GM21360 (cell line): ENCODE measurements around the gene UNC5C.

Experiments used
- ATAC-seq: cut with Tn5 transposase; IDR thresholded peaks from one replicate; pipeline ENCODE4 v1.9.1; 2021; ENCODE audit warnings: mild to moderate bottlenecking, moderate library complexity; ENCODE audit not compliant: unreplicated experiment

The UNC5C gene

DNA sequence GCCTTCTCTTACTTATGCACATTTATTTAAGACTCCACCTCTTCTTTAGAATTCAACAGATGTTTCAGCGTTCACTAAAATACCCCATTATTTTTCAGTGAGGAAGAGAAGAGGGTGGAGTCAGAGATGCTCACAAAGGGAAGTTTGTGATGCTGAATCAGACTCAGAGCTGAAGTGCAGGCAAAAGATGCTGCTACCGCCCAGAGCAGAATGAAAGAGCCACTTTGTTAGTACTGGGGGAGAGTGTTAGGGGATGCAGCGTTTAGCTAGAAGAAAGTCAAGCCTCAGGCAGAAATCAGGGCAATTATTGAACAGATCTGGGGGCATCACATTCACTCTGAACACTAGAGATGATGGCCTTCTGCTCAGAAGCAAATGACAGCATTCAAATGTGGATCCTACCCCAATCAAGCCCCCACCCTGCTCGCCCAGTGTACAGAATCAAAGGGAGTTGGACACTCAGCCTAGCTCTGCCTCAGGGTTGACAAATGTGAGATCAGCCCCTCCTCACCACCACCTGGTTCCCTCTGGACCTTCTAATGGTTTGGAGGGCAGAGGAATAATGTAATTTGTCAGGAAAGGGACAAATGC, 138.3 kb downstream of the UNC5C start:
- no peak for ATAC-seq

DNA sequence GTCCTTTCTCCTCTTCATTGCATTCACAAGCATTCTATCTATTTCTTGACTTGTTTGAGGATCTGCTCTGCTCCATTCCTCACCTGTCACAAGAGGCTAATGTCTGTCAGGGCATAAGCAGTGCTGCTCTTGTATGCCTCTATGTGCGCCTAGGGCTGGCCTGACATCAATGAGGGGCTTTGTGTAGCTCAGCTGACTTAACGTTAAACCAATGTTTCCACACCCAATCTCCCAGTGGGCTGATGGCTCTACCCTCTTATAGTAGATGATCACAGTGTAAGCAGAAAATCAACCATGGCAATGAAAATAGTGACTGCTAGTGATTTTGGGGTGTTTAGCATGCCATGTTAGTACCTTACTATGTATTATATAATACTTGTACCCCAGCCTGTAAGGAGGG, 139.0 kb downstream of the UNC5C start:
- no peak for ATAC-seq

DNA sequence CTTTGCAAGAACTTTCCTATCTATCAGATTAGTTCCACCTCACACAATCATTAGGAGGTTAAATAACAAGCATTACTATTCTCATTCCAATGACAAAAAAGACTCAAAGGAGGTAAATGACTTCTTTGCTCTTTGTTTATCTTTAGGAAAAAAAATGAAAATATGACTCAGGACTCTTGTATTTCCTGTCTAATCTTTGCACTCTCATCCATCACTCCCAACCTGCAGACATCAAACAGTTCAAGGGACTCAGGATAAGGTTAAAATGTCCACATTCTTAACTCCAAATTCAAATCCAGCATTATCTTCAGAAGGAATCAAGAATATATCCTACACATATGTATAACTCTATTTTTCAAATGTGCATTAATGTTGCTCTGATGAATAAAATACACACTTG, 139.6 kb downstream of the UNC5C start:
- no peak for ATAC-seq

DNA sequence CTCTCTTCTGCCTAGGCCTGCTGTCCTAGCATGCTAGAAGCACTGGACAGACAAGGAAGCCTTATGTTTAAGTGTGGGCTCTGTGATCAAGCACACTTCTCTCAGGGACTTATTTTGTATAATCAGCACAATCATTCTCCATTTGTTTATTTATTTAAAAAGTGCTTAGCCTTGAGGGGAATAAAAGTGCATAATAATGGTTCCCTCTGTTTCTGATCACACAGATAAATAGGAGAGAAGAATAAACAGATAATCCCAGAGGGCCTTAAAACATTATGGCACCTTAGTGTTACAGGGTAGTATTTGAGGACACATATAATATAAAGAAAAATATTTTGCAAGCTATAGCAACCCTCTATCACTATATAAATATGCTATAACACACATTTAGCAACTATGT, 146.5 kb downstream of the UNC5C start:
- no peak for ATAC-seq

DNA sequence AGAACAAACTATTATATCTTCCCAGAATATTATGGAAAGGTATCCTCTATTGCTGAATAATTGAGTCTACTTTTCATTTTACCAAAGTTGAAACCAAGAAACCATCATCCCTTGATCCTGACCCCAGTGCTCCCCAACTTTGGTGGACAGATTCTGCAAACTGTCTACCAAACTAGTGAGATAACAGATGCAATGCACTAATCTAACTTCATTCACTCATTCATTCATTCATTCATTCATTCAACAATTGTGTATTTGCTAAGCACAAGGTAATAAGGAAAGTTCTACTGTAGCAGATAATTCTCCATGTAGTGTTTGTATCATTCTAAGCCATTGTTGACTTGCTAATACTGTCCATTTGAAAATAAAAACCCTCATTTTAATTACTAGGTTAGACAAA, 150.6 kb downstream of the UNC5C start:
- ATAC-seq = no peak

DNA sequence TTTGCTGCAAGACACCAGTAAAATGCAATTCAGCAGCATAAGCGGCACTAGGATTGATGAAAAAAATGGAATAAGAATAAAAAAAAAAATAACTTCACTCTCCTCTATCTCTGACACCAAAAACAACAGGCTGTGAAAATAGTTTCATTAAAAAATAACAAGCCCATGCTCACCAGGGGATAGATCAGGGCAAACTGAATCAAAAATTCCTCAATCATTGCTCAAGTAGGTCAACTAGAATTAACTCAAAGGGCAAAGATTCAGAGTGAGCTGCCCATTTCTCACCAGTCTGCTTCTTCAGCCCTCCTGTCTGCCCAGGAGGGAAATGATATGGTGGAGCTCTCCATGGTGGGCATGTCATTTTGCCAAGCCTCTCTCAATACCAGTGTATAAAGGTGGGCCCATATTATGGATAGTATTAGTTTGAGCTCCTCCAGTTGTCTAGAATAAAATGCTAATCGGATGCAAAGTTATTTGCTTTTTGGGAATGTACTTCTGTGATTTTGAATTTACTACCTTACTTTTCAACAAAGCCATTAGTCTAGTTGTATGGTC, 153.9 kb downstream of the UNC5C start:
- no peak for ATAC-seq

DNA sequence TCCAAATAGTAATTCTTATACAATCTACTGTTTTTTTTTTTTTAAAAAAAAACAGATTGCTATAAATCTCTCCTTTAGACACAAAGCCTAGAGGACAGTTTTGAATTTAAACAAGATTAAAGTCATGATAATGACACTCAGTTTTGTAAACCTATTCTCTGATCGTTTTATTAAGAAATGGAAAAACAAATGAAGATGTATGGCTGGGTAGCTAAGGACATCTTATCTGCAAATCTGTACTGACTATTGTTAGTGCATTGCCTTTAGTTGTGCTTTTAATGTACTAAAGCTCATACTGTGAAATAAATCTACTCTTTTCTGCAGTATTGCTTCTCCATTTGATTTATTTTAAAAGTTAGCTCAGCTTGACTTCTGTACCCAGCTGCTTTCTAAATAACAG, 155.0 kb downstream of the UNC5C start:
- no peak for ATAC-seq

DNA sequence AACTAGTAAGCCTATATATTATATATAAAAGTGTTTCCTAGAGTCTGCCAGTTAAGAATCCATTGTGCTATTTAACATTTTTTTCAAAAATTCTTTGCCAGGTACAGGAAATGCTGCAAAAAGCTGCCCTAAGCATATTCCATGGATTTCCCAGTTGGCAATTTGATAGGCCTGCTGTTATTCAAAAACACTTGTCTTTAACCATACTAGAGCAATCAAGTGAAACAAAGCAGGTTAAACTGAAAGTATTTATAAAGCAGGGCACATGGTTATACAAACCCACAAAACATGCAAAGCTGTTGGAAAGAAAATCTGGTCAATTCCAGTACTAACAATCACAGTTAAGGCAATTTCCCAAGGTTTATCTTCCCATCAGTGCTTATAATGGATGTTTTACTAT, 159.9 kb downstream of the UNC5C start:
- ATAC-seq = no peak

DNA sequence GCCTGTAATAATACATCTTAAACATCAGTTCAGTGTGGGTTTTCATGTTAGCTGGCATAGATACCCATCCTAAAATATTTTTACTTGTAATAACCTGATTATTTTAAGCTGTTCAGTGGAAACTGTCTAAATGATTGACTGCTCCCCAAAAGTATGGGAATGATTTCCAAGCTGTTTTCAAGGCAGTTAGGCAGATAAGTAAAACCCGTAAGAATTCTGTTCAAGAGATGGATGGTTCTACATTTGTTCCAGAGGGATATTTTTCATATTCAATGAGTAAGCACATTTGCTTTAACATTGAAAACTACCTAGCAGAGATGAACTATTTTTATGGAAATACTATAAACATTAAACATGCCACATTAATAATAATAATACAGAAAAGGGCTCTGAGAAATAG, 161.1 kb downstream of the UNC5C start:
- ATAC-seq = no peak

DNA sequence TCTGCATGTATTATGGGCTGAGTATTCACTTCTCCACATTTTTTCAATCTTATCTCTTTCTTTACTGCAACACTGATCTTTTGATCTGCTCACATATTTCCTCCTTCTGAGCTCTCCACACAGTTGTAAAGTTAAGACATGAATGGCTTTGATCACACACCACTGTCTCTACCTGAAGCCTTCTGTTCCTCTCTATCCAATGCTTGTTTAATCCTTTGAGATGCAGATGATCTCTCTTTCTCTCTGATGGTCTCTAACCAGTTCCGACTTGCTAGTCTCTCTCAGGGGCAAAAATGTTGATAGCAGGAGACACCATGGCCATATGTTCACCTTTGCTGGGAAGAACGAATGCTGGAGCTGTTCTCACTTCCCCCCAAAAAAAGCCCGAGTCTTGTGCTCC, 162.4 kb downstream of the UNC5C start:
- no peak for ATAC-seq

DNA sequence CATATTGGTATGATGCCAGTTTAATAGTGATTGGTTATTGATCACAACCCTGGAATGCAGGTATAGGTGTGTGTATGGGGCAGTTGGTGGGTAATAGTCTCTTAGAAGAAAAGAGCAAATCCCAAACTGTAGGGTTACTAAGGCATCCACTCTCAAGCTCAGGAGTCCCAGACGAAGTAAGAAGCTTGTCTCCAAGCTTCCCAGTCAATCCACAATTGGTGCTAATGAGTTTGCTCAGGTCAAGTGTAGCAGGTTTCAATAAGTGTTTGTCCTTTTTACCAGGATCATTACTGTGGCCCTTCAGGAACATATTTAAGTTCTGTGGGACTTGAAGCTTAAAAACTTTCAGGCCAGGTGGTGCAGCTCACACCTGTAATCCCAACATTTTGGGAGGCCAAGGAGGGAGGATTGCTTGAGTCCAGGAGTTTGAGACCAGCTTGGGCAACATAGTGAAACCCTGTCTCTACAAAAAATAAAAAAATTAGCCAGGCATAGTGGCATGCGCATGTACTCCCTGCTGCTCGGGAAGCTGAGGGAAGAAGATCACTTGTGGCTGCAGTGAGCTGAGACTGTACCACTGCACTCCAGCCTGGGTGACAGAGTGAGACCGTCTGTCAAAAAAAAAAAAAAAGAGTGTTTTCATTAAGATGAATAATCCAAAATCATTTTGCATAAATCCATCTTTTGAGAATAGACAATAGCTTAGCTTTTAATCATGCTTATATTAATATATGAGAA, 166.8 kb downstream of the UNC5C start:
- no peak for ATAC-seq

DNA sequence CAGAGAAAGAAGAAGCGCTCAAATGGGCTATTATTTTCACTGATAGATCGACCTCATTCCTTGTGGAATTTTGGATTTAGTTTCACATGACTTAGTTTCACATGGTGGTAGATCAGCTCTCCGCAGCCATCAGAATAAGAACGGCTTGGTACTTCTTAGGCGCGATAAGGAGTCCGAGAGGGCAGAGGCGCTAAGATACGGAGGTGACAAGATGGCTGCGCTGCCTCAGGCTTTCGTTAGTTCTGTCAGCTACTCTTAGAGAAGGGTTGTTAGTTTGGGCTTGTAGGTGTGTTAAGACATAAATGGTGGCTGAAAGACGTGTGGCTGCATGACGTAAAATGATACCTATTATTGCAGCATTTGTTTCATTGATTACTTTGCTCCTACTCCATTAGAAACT, 169.1 kb downstream of the UNC5C start:
- ATAC-seq = no peak

DNA sequence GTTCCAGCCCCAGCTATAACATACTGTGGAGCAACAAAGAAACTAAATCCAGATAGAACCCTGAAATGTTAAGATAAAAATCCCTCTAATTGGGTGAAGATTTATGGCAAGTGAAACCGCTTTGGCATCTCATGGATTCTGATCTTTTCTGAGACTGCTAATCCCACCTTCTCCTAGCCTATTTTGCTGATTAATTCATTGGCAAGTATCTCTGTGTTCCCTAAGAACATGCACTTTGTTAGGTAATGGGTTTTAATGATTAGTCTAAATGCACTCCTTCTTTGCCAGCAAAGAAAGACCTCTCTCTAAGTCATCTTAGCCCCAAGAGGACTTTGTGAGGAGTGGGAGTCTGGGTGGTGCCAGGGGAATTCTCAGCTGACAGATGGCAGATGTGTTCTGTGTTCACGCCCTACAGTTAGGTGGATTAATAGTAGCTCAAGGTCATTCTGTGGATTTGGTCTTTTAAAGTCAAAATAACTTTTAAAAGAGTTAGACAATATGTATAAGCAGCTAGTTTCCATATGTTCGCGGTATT, 171.3 kb downstream of the UNC5C start:
- no peak for ATAC-seq

DNA sequence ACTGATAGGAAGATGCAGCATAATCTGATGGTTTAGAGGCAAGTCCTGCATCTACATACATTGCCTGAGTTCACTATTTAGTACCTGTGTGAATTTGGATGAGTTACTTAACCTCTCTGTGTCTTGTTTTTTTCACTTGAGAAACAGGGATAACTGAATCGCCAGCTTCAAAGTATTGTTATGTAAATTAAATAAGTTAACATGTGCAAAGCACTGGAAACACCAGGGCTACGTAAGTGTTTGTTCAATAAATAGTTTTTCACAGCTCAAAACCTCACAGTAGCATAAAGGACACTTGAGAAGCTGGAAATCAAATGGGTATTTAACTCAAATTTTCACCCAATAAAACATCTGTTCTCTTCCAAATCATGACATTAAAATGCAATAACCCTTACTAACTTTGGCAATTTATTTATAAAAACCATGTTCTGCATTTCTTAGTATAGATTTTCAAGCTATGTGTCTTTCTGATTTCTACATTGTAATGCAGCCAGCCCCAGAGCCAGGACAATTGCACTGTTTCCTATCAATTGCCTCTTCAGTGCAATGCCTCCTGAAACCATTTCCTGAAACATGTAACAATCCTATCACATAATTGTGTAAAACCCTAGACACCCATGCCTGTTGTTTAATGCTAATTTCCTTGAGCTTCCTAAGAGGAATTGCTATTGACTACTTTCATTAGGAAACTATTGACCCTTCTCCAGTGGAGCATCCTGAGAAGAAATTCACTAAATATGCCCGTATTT, 177.1 kb downstream of the UNC5C start:
- ATAC-seq = no peak

DNA sequence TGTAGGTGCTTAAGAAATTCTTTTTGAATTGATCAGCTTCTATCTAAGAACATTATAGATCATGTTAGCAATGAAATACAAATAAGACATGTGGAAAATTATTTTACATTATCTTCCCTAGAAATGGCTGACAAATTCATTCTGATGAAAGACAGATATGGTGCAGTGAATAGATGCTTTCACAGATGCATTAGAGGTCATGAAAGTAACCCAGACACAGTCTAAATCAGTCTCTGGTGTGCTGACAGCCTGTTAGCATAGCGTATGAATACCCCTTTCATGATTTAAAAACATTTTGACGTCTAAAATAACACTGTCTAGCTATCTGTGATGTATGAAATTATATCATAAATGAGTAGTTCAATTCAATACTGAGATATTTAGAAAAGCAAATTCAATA, 180.9 kb downstream of the UNC5C start:
- no peak for ATAC-seq

DNA sequence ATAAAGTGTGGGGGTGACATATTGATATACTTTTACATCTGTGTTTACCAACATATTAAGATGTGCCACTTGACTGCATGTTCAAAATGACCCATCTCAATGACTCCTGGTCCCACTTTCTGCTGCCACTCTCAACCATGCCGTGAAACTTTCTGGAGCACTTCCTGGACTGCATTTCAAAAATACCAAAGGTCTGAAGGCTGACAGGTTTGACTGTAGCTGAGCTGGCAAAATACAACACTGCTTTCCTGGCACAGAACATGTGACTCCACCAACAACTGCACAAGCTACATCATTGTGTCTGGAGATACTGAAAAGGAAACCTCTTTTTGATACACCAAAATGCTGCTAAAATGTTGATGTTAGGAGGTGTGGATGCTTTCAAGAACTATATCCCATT, 184.8 kb downstream of the UNC5C start:
- no peak for ATAC-seq

DNA sequence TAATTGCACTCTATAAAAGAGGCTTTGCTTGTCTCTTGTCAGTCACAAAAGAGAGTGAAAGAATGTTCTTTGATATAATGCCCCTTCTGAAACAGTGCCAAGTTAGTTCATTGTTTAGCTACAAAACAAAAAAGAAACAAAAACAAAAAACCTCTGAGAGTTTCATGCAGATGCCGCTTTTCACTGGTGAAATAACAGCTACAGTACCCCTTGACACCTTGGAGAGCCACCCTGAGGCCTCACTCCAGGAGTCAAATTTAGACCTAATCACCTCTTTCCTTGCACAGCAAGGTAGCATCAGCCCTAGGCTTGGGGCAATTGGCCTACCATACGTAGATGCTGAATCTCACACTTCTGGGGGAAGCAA, 185.2 kb downstream of the UNC5C start:
- ATAC-seq = no peak

DNA sequence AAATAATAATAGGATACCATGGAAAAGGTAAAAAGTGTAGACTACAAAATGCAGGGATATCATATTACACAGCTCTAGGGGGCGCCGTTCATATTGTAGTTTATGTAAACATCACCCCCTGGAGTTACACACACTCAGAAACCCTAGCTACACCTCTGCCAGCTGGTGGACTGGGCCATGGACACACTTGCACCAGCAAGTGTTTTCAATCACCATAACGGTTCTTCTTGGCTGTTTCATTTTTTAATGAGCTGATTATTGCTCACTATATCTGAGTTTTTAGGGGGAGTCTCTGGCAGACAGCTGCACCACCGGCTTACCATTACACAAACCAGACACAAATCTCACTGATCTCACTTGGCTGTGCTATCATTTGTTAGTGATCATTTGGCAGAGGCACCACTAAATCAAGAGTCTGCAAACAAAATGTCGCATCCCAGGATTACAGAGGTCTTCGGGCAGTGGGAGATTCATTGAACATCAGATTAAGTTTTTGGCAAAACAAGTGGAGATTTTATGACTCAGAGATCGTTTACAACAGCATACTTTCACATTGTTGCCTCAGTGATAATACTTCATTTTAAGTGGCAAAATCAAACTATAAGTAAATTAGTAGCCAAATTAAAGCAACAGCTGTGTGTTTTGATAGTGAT, 185.7 kb downstream of the UNC5C start:
- ATAC-seq = no peak

DNA sequence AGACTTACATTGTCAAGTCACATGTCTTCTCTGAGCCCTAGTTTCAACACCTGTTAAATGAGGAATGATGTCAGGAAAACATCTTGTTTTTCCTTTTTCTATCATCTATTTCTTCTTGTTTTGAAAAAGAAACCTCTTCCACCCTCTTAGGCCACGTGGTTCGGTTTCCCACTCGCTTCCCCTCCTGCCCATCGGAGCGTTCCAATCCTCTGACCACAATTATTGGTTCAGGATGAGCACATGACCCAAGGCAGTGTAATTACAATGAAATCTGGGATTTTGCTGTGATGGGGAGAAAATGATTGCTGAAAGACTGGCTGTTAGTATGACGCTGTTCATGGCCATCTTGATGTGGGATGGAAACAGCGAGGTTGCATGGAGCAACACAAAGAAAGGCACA, 186.7 kb downstream of the UNC5C start:
- no peak for ATAC-seq

DNA sequence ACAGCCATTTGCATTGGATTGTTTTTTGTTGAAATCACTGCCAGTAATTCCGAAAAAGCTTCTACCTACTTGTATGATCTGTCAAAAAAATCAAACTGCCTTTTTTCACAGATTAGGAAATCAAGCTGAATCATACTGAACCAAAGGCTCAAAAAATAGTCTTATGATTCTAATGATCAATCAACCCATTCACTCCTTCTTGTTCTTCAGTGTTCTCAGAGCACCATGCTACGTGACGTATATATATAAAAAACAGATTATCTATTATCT, 187.1 kb downstream of the UNC5C start:
- ATAC-seq = no peak

DNA sequence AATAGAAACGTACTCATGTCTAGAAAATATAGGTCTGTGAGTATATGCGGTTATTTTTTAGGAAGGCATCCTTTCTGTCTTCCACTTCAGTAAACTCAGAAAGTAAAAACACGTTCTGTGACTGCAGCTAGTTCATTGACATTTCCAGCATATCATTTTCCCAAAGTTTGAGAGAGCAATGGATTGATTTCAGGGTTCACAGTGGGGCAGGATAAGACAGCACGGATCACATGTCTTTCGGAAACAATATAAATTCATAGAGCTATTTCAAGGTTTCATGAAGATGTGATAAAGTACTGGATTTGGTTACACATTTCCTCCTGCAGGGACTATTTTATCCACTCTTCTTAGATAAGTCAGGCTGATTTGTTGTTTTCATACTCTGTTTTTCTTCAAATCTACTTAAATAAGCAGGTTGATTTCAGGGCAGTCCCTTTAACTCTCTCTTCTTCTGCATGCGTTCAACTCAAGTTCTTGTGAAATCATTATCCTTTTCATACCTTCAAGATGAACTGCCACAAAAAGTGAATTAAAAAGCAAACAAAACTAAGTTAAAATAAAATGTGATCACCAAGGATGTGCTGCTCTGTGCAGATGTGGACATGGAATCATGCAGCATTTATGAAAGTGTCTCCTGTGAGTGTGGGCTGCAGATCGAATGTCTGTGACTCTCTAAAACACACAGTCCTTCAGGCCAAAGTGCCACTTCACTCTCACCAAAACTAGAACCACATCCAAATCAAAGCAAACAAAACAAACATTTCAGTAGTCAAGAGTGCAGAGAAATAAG, 187.7 kb downstream of the UNC5C start:
- ATAC-seq = no peak
